SK-N-SH treated with all-trans-retinoic acid at 6 μM for 48 hours (cell line): ENCODE data around the gene MYO1B.

ENCODE experiments used
- ATAC-seq: fragments of 200-7000 bp; cut with Tn5 transposase; 3 replicates; pipeline ENCODE4 v1.9.1; 2020; ENCODE audit warnings: mild to moderate bottlenecking, moderate library complexity
- BACH2 ChIP-seq: fragments of 250-450 bp; sonication (Bioruptor Pico); IDR thresholded peaks from 2 replicates; pipeline ENCODE4 v1.9.0; 2021; ENCODE audit warnings: mild to moderate bottlenecking, borderline replicate concordance
- CREB5 ChIP-seq: fragments of 250-450 bp; sonication (Bioruptor Pico); IDR thresholded peaks from 2 replicates; pipeline ENCODE4 v1.5.1; 2020; ENCODE audit warnings: low read depth, mild to moderate bottlenecking, moderate library complexity
- CSDC2 ChIP-seq: fragments of 250-450 bp; sonication (Bioruptor Pico); IDR thresholded peaks from 2 replicates; pipeline ENCODE4 v1.5.0; 2020; ENCODE audit warnings: mild to moderate bottlenecking, moderate library complexity
- CSRNP3 ChIP-seq: fragments of 250-450 bp; sonication (Bioruptor Pico); IDR thresholded peaks from 2 replicates; pipeline ENCODE4 v1.5.1; 2021; ENCODE audit warnings: mild to moderate bottlenecking, moderate library complexity
- ESRRG ChIP-seq: fragments of 250-450 bp; sonication (Bioruptor Pico); IDR thresholded peaks from 2 replicates; pipeline ENCODE4 v1.6.1; 2021; ENCODE audit warnings: mild to moderate bottlenecking
- GLIS3 ChIP-seq: fragments of 250-450 bp; sonication (Bioruptor Pico); IDR thresholded peaks from 2 replicates; pipeline ENCODE4 v1.5.0; 2020; ENCODE audit warnings: mild to moderate bottlenecking, moderate library complexity
- OSR1 ChIP-seq: fragments of 250-450 bp; sonication (Bioruptor Pico); IDR thresholded peaks from 2 replicates; pipeline ENCODE4 v1.8.0; 2022; ENCODE audit warnings: moderate library complexity, mild to moderate bottlenecking, inconsistent platforms
- POU6F1 ChIP-seq: fragments of 250-450 bp; sonication (Bioruptor Pico); IDR thresholded peaks from 2 replicates; pipeline ENCODE4 v1.8.0; 2021; ENCODE audit warnings: low read depth, mild to moderate bottlenecking, moderate library complexity, borderline replicate concordance
- SNAI2 ChIP-seq: fragments of 250-450 bp; sonication (Bioruptor Pico); IDR thresholded peaks from 2 replicates; pipeline ENCODE4 v1.5.0; 2020; ENCODE audit warnings: mild to moderate bottlenecking, moderate library complexity
- TOX ChIP-seq: fragments of 250-450 bp; sonication (Bioruptor Pico); IDR thresholded peaks from 2 replicates; pipeline ENCODE4 v1.8.0; 2021; ENCODE audit warnings: mild to moderate bottlenecking, moderate library complexity, borderline replicate concordance
- TSHZ2 ChIP-seq: fragments of 250-450 bp; sonication (Bioruptor Pico); IDR thresholded peaks from 2 replicates; pipeline ENCODE4 v1.5.0; 2020; ENCODE audit warnings: mild to moderate bottlenecking, moderate library complexity
- ZC3H10 ChIP-seq: fragments of 250-450 bp; sonication (Bioruptor Pico); IDR thresholded peaks from 2 replicates; pipeline ENCODE4 v1.5.1; 2021; ENCODE audit warnings: mild to moderate bottlenecking, moderate library complexity
- ZFP3 ChIP-seq: fragments of 250-450 bp; sonication (Bioruptor Pico); IDR thresholded peaks from 2 replicates; pipeline ENCODE4 v1.5.0; 2020; ENCODE audit warnings: mild to moderate bottlenecking, moderate library complexity
- ZFP30 ChIP-seq: fragments of 450-650 bp; formaldehyde crosslinking; IDR thresholded peaks from 2 replicates; pipeline ENCODE4 v1.5.0; 2022; ENCODE audit warnings: mild to moderate bottlenecking, moderate library complexity
- ZNF565 ChIP-seq: fragments of 450-650 bp; formaldehyde crosslinking; conservative IDR thresholded peaks from 2 replicates; pipeline ENCODE4 v1.5.0; 2020; ENCODE audit warnings: low read depth, mild to moderate bottlenecking, moderate library complexity
- ZNF70 ChIP-seq: fragments of 450-650 bp; formaldehyde crosslinking; IDR thresholded peaks from 2 replicates; pipeline ENCODE4 v1.5.0; 2020; ENCODE audit warnings: mild to moderate bottlenecking, moderate library complexity

Gene MYO1B

GRCh38 chr2:191357678-191358077 lies 112.5 kb downstream of the MYO1B start:
- TF ChIP-seq CSRNP3 (CRISPR knock-in tag), result no peak
- no peak for TF ChIP-seq ZC3H10 (CRISPR knock-in tag)
- TF ChIP-seq ZNF565 (CRISPR knock-in tag), result no peak
- TF ChIP-seq, all 23 proteins: peak for 0
- no peak for ATAC-seq

- ATAC-seq, result no peak
- TF ChIP-seq ZFP30 (no peak), CREB5 (CRISPR knock-in tag) (no peak), ESRRG (CRISPR knock-in tag) (no peak), POU6F1 (CRISPR knock-in tag) (no peak), ZNF70 (CRISPR knock-in tag) (no peak), GLIS3 (CRISPR knock-in tag) (no peak), TOX (no peak), TSHZ2 (no peak), SNAI2 (CRISPR knock-in tag) (no peak), ZFP3 (CRISPR knock-in tag) (no peak)
Measured at GRCh38 chr2:191358325-191359025, 113.3 kb downstream of the MYO1B start.

- ATAC-seq, result no peak
- TF ChIP-seq ESRRG (CRISPR knock-in tag) (no peak), CSDC2 (CRISPR knock-in tag) (no peak), GLIS3 (CRISPR knock-in tag) (no peak), TOX (no peak), CREB5 (CRISPR knock-in tag) (no peak), OSR1 (no peak), ZNF70 (CRISPR knock-in tag) (no peak), TSHZ2 (no peak), BACH2 (CRISPR knock-in tag) (no peak)
Measured at GRCh38 chr2:191359133-191359532, 113.9 kb downstream of the MYO1B start.
